ENCODE data around the gene FNDC1. TPM values are rescaled to one million over a fixed set of nuclear protein-coding genes. Genes with fewer than 3 reads are reported as not detected.

Gene FNDC1
- total RNA-seq, 1 experiment from 2014 or later: not detected

DNA sequence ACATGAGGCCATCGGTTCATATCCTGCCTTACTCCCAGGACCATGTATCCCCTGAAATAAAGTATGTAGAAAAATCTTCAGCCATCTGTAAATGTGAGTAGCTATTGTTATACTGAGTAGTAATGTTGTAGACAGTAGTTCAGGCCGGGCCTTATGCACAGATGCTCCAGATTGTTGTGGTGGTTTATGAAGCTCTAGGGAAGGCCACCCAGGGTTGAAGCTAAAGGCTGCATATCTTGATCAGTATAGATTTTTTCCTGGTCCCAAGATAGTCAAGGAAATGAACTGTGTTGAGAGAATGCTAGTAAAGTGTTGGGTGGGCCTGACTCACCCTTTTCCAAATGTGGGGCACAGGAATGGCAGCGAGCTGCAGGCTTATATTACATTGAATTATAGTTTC, 81.4 kb downstream of the FNDC1 start:
- TF ChIP-seq, protein P1, sequence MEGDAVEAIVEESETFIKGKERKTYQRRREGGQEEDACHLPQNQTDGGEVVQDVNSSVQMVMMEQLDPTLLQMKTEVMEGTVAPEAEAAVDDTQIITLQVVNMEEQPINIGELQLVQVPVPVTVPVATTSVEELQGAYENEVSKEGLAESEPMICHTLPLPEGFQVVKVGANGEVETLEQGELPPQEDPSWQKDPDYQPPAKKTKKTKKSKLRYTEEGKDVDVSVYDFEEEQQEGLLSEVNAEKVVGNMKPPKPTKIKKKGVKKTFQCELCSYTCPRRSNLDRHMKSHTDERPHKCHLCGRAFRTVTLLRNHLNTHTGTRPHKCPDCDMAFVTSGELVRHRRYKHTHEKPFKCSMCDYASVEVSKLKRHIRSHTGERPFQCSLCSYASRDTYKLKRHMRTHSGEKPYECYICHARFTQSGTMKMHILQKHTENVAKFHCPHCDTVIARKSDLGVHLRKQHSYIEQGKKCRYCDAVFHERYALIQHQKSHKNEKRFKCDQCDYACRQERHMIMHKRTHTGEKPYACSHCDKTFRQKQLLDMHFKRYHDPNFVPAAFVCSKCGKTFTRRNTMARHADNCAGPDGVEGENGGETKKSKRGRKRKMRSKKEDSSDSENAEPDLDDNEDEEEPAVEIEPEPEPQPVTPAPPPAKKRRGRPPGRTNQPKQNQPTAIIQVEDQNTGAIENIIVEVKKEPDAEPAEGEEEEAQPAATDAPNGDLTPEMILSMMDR (IDR thresholded peaks at IDR 0.05; ENCODE audit: insufficient read depth in 1 of 2, low read depth in 1 of 2, low read length in 1 of 2, severe bottlenecking in 1 of 2, unreplicated experiment in 1 of 2): no peak
- Mint-ChIP-seq H3K4me3 (ENCODE audit: unreplicated experiment) (no peak overlapping the region), H3K36me3 (ENCODE audit: insufficient read depth, unreplicated experiment) (no peaks in the 10 kb centered on the region), H3K27ac (ENCODE audit: unreplicated experiment) (no peak overlapping the region), H3K4me1 (ENCODE audit: low read depth, unreplicated experiment) (no peaks in the 10 kb centered on the region), H3K27me3 (ENCODE audit: insufficient read depth, unreplicated experiment) (peaks cover 9% of the 10 kb centered on the region), H3K9me3 (ENCODE audit: unreplicated experiment) (no peaks in the 10 kb centered on the region)
- Histone ChIP-seq H3K36me3 (ENCODE audit: control insufficient read depth, insufficient read depth, low read length) (no peaks in the 10 kb centered on the region), H3K27me3 (replicated peaks; ENCODE audit: control insufficient read depth, insufficient read depth, low read length) (no peaks in the 10 kb centered on the region; the same call in 1 of the 2 replicates), H3K4me1 (no peaks in the 10 kb centered on the region), H3K9me3 (no peaks in the 10 kb centered on the region), H3K4me3 (ENCODE audit: low read depth, low read length) (no peak overlapping the region)
- no TSS peak for BruUV-seq (replicated peaks)
- no peak for DNase-seq
- ChIA-PET CTCF (interaction anchor here (0.7 kb wide), 1 partner anchor 11 kb away, joined by 4 read pairs; no protein-coding TSS in a partner anchor), POLR2A (no interaction called here)
- intact Hi-C loops (cut with micrococcal nuclease; ENCODE audit: unreplicated experiment): loop anchor here (10.0 kb wide), 1 partner anchor 404 kb away; no protein-coding TSS in a partner anchor

DNA sequence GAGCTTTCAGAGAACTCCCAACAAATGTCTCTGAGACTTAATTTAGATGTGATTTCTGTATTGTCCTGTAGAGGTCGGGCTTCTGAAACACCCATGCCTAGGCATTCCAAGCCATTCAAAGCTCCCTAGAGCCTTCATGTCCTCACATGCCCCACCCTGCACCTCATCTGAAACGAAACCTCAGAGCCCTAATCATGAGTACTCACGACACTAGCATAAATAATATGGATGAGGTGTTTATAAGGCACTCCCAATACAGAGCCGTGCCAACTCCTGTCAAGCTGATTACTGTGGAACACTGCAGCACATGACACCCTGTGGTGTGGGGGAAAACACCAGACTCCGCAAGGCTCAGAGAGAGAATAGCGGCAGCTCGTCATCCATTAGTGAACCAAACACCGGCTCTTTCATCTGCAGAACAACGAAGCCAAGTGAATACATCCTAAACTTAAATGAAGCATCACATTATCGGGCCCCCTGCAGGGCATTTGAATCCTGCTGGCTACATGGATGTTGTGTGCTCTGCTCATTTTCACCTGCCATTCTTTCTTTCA, 83.8 kb downstream of the FNDC1 start:
- ChIA-PET POLR2A (no interaction called here), CTCF (interaction anchor here (0.5 to 1.2 kb wide), 5 partner anchors 15 to 356 kb away, joined by 3 to 6 read pairs (median 3); no protein-coding TSS in a partner anchor)
- Histone ChIP-seq H3K4me3 (ENCODE audit: low read depth, low read length) (no peak overlapping the region), H3K4me1 (no peaks in the 10 kb centered on the region), H3K27me3 (replicated peaks; ENCODE audit: control insufficient read depth, insufficient read depth, low read length) (no peaks in the 10 kb centered on the region; the same call in 1 of the 2 replicates), H3K9me3 (no peaks in the 10 kb centered on the region), H3K36me3 (ENCODE audit: control insufficient read depth, insufficient read depth, low read length) (no peaks in the 10 kb centered on the region)
- intact Hi-C loops (cut with micrococcal nuclease; ENCODE audit: unreplicated experiment): loop anchor here (1.0 to 10.0 kb wide), 2 partner anchors 356 to 402 kb away; no protein-coding TSS in a partner anchor
- Mint-ChIP-seq H3K9me3 (ENCODE audit: unreplicated experiment) (no peaks in the 10 kb centered on the region), H3K36me3 (ENCODE audit: insufficient read depth, unreplicated experiment) (no peaks in the 10 kb centered on the region), H3K4me3 (ENCODE audit: unreplicated experiment) (no peak overlapping the region), H3K27me3 (ENCODE audit: insufficient read depth, unreplicated experiment) (peaks cover 5% of the 10 kb centered on the region), H3K4me1 (ENCODE audit: low read depth, unreplicated experiment) (no peaks in the 10 kb centered on the region), H3K27ac (ENCODE audit: unreplicated experiment) (no peak overlapping the region)
- BruUV-seq (replicated peaks): no TSS peak
- TF ChIP-seq, protein P1 (IDR thresholded peaks at IDR 0.05; ENCODE audit: insufficient read depth in 1 of 2, low read depth in 1 of 2, low read length in 1 of 2, severe bottlenecking in 1 of 2, unreplicated experiment in 1 of 2): peak; percentile 49 to 53
- DNase-seq: peak in 1 of 2 experiments; percentile 29

DNA sequence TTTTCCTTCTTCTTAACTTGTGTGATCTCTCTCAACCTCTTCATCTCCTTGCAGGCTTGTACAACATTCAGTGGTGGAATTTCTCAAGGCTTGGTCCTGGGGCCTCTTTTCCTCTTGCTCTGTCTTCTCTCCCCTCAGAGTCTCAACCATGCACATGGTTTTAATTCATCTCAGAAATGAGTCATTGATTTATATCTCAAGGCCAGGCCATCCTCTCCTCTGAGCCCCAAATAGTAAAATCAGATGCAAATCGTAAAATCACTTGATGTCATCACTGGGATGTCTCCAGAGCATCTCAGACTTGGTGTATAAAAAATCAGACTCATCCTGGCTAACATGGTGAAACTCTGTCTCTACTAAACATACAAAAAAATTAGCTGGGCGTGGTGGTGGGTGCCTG, 85.0 kb downstream of the FNDC1 start:
- Mint-ChIP-seq H3K9me3 (ENCODE audit: unreplicated experiment) (no peaks in the 10 kb centered on the region), H3K27me3 (ENCODE audit: insufficient read depth, unreplicated experiment) (peaks cover 9% of the 10 kb centered on the region), H3K4me1 (ENCODE audit: low read depth, unreplicated experiment) (no peaks in the 10 kb centered on the region), H3K27ac (ENCODE audit: unreplicated experiment) (no peak overlapping the region), H3K4me3 (ENCODE audit: unreplicated experiment) (no peak overlapping the region), H3K36me3 (ENCODE audit: insufficient read depth, unreplicated experiment) (no peaks in the 10 kb centered on the region)
- ChIA-PET CTCF (no interaction called here), POLR2A (no interaction called here)
- H3K9me3 ChIP-seq: no peaks in the 10 kb centered on the region
- no peak for DNase-seq
- no peaks in the 10 kb centered on the region for H3K36me3 ChIP-seq (ENCODE audit: control insufficient read depth, insufficient read depth, low read length)
- no peak overlapping the region for H3K4me3 ChIP-seq (ENCODE audit: low read depth, low read length)
- intact Hi-C loops (cut with micrococcal nuclease; ENCODE audit: unreplicated experiment): loop anchor here (10.0 kb wide), 1 partner anchor 401 kb away; no protein-coding TSS in a partner anchor
- no peaks in the 10 kb centered on the region; the same call in 1 of the 2 replicates for H3K27me3 ChIP-seq (replicated peaks; ENCODE audit: control insufficient read depth, insufficient read depth, low read length)
- TF ChIP-seq, protein P1 (IDR thresholded peaks at IDR 0.05; ENCODE audit: insufficient read depth in 1 of 2, low read depth in 1 of 2, low read length in 1 of 2, severe bottlenecking in 1 of 2, unreplicated experiment in 1 of 2): no peak
- H3K4me1 ChIP-seq: no peaks in the 10 kb centered on the region
- BruUV-seq (replicated peaks): no TSS peak
